ENCODE measurements around the gene SNX25. TPM values are rescaled to one million over a fixed set of nuclear protein-coding genes. Genes with fewer than 3 reads are reported as not detected.
"Not testable (repeated sequence)": the region's sequence is repeated elsewhere in the genome, so short reads cannot be mapped to it uniquely, and the experiment has no call there.

SNX25 gene
- total and polyA plus RNA-seq, 5 donors = 10.5 to 19.9 (median 19.3) TPM

- H3K4me1 ChIP-seq (ENCODE audit: control insufficient read depth, insufficient read depth, low read length) = no peaks in the 10 kb centered on the region
- peak in 1 of 2 donors; percentile 29 for ATAC-seq
- H3K4me3 ChIP-seq (ENCODE audit: low read length) = no peak overlapping the region
- H3K27ac ChIP-seq (ENCODE audit: low read length) = no peak overlapping the region
- H3K27me3 ChIP-seq (ENCODE audit: control insufficient read depth, insufficient read depth) = no peaks in the 10 kb centered on the region
- intact Hi-C loops (cut with DNase I) = no loop called here
- no peaks in the 10 kb centered on the region for H3K9me3 ChIP-seq (ENCODE audit: control insufficient read depth, low read length)
- DNase-seq = no peak
- WGBS = 35% methylated on average over 4 of the region's 4 CpGs
These were observed 35.4 kb downstream of the SNX25 start for GRCh38 chr4:185244763-185245162.

GRCh38 chr4:185246453-185246852 is 37.1 kb downstream of the SNX25 start:
- DNase-seq (no peak), ATAC-seq (no peak)
- Histone ChIP-seq H3K9me3 (ENCODE audit: control insufficient read depth, low read length) (no peaks in the 10 kb centered on the region), H3K4me3 (ENCODE audit: low read length) (no peak overlapping the region), H3K27me3 (ENCODE audit: control insufficient read depth, insufficient read depth) (no peaks in the 10 kb centered on the region), H3K27ac (ENCODE audit: low read length) (no peak overlapping the region), H3K4me1 (ENCODE audit: control insufficient read depth, insufficient read depth, low read length) (no peaks in the 10 kb centered on the region)
- 77% methylated on average over 1 of the region's 1 CpG for WGBS
- intact Hi-C loops (cut with DNase I) = no loop called here

- H3K27ac ChIP-seq (ENCODE audit: low read length) = no peak overlapping the region
- intact Hi-C loops (cut with DNase I) = no loop called here
- H3K27me3 ChIP-seq (ENCODE audit: control insufficient read depth, insufficient read depth) = no peaks in the 10 kb centered on the region
- H3K9me3 ChIP-seq (ENCODE audit: control insufficient read depth, low read length) = no peaks in the 10 kb centered on the region
- 78% methylated on average over 1 of the region's 1 CpG for WGBS
- no peak for ATAC-seq
- no peak overlapping the region for H3K4me3 ChIP-seq (ENCODE audit: low read length)
- no peaks in the 10 kb centered on the region for H3K4me1 ChIP-seq (ENCODE audit: control insufficient read depth, insufficient read depth, low read length)
- no peak for DNase-seq
These were observed 37.8 kb downstream of the SNX25 start for GRCh38 chr4:185247151-185247550.

GRCh38 chr4:185248393-185249039 is 39.1 kb downstream of the SNX25 start:
- no peaks in the 10 kb centered on the region for H3K4me1 ChIP-seq (ENCODE audit: control insufficient read depth, insufficient read depth, low read length)
- no peaks in the 10 kb centered on the region for H3K27me3 ChIP-seq (ENCODE audit: control insufficient read depth, insufficient read depth)
- ATAC-seq (no peak), DNase-seq (no peak)
- H3K4me3 ChIP-seq (ENCODE audit: low read length) = no peak overlapping the region
- H3K9me3 ChIP-seq (ENCODE audit: control insufficient read depth, low read length) = no peaks in the 10 kb centered on the region
- intact Hi-C loops (cut with DNase I) = no loop called here
- no peak overlapping the region for H3K27ac ChIP-seq (ENCODE audit: low read length)
- WGBS = over 99% methylated on average over 3 of the region's 3 CpGs

- 70% methylated on average over 2 of the region's 2 CpGs for WGBS
- DNase-seq (no peak), ATAC-seq (no peak)
- intact Hi-C loops (cut with DNase I) = no loop called here
- Histone ChIP-seq H3K9me3 (ENCODE audit: control insufficient read depth, low read length) (no peaks in the 10 kb centered on the region), H3K27ac (ENCODE audit: low read length) (no peak overlapping the region), H3K4me3 (ENCODE audit: low read length) (no peak overlapping the region), H3K27me3 (ENCODE audit: control insufficient read depth, insufficient read depth) (no peaks in the 10 kb centered on the region), H3K4me1 (ENCODE audit: control insufficient read depth, insufficient read depth, low read length) (no peaks in the 10 kb centered on the region)
These were observed 39.7 kb downstream of the SNX25 start for GRCh38 chr4:185249105-185249504.

- WGBS = 77% methylated on average over 5 of the region's 5 CpGs
- no peak overlapping the region for H3K4me3 ChIP-seq (ENCODE audit: low read length)
- ATAC-seq (no peak), DNase-seq (no peak)
- no peaks in the 10 kb centered on the region for H3K9me3 ChIP-seq (ENCODE audit: control insufficient read depth, low read length)
- H3K4me1 ChIP-seq (ENCODE audit: control insufficient read depth, insufficient read depth, low read length) = no peaks in the 10 kb centered on the region
- no peaks in the 10 kb centered on the region for H3K27me3 ChIP-seq (ENCODE audit: control insufficient read depth, insufficient read depth)
- intact Hi-C loops (cut with DNase I) = no loop called here
- H3K27ac ChIP-seq (ENCODE audit: low read length) = no peak overlapping the region
These were observed 45.0 kb downstream of the SNX25 start for GRCh38 chr4:185254434-185254833.

GRCh38 chr4:185255868-185256267 is 46.5 kb downstream of the SNX25 start:
- intact Hi-C loops (cut with DNase I) = no loop called here
- peak overlapping the region; percentile 2 for H3K4me3 ChIP-seq (ENCODE audit: low read length)
- no peak for DNase-seq
- 39% methylated on average over 3 of the region's 3 CpGs for WGBS
- H3K27ac ChIP-seq (ENCODE audit: low read length) = no peak overlapping the region
- H3K9me3 ChIP-seq (ENCODE audit: control insufficient read depth, low read length) = no peaks in the 10 kb centered on the region
- H3K4me1 ChIP-seq (ENCODE audit: control insufficient read depth, insufficient read depth, low read length) = no peaks in the 10 kb centered on the region
- no peak for ATAC-seq
- H3K27me3 ChIP-seq (ENCODE audit: control insufficient read depth, insufficient read depth) = no peaks in the 10 kb centered on the region

- intact Hi-C loops (cut with DNase I) = no loop called here
- Histone ChIP-seq H3K9me3 (ENCODE audit: control insufficient read depth, low read length) (no peaks in the 10 kb centered on the region), H3K27ac (ENCODE audit: low read length) (no peak overlapping the region), H3K27me3 (ENCODE audit: control insufficient read depth, insufficient read depth) (no peaks in the 10 kb centered on the region), H3K4me3 (ENCODE audit: low read length) (no peak overlapping the region), H3K4me1 (ENCODE audit: control insufficient read depth, insufficient read depth, low read length) (no peaks in the 10 kb centered on the region)
- ATAC-seq = no peak
- 96% methylated on average over 3 of the region's 3 CpGs for WGBS
- no peak for DNase-seq
These were observed 47.0 kb downstream of the SNX25 start for GRCh38 chr4:185256446-185256845.

- no peaks in the 10 kb centered on the region for H3K9me3 ChIP-seq (ENCODE audit: control insufficient read depth, low read length)
- H3K4me1 ChIP-seq (ENCODE audit: control insufficient read depth, insufficient read depth, low read length) = no peaks in the 10 kb centered on the region
- H3K27me3 ChIP-seq (ENCODE audit: control insufficient read depth, insufficient read depth) = no peaks in the 10 kb centered on the region
- no peak overlapping the region for H3K27ac ChIP-seq (ENCODE audit: low read length)
- intact Hi-C loops (cut with DNase I) = no loop called here
- DNase-seq = no peak
- no peak overlapping the region for H3K4me3 ChIP-seq (ENCODE audit: low read length)
- 89% methylated on average over 3 of the region's 3 CpGs for WGBS
- no peak for ATAC-seq
These were observed 47.7 kb downstream of the SNX25 start for GRCh38 chr4:185257086-185257485.

GRCh38 chr4:185257694-185258093 is 48.3 kb downstream of the SNX25 start:
- 99% methylated on average over 1 of the region's 1 CpG for WGBS
- H3K27me3 ChIP-seq (ENCODE audit: control insufficient read depth, insufficient read depth) = no peaks in the 10 kb centered on the region
- no peak overlapping the region for H3K4me3 ChIP-seq (ENCODE audit: low read length)
- no peaks in the 10 kb centered on the region for H3K9me3 ChIP-seq (ENCODE audit: control insufficient read depth, low read length)
- H3K4me1 ChIP-seq (ENCODE audit: control insufficient read depth, insufficient read depth, low read length) = no peaks in the 10 kb centered on the region
- DNase-seq (no peak), ATAC-seq (no peak)
- H3K27ac ChIP-seq (ENCODE audit: low read length) = no peak overlapping the region
- intact Hi-C loops (cut with DNase I) = no loop called here

- H3K27ac ChIP-seq (ENCODE audit: low read length); H3K27me3 ChIP-seq (ENCODE audit: control insufficient read depth, insufficient read depth); DNase-seq; intact Hi-C loops (cut with DNase I); H3K9me3 ChIP-seq (ENCODE audit: control insufficient read depth, low read length); H3K4me1 ChIP-seq (ENCODE audit: control insufficient read depth, insufficient read depth, low read length); H3K4me3 ChIP-seq (ENCODE audit: low read length): not testable (repeated sequence)
- WGBS = 12% methylated on average over 2 of the region's 2 CpGs
- peak in 1 of 2 donors; percentile 55 for ATAC-seq
These were observed 49.3 kb downstream of the SNX25 start for GRCh38 chr4:185258741-185259140.

GRCh38 chr4:185259719-185260118 is 50.3 kb downstream of the SNX25 start:
- intact Hi-C loops (cut with DNase I) = no loop called here

More at GRCh38 chr4:185259719-185260118, 50.3 kb downstream of the SNX25 start:
- H3K27me3 ChIP-seq (ENCODE audit: control insufficient read depth, insufficient read depth) = no peaks in the 10 kb centered on the region
- DNase-seq (no peak), ATAC-seq (no peak)
- H3K4me3 ChIP-seq (ENCODE audit: low read length) = no peak overlapping the region
- H3K27ac ChIP-seq (ENCODE audit: low read length) = no peak overlapping the region
- H3K9me3 ChIP-seq (ENCODE audit: control insufficient read depth, low read length) = no peaks in the 10 kb centered on the region
- WGBS = 90% methylated on average over 8 of the region's 8 CpGs
- no peaks in the 10 kb centered on the region for H3K4me1 ChIP-seq (ENCODE audit: control insufficient read depth, insufficient read depth, low read length)

All from right cardiac atrium (tissue), 5 donors.